ENCODE measurements around the gene ACSL6.

DNA sequence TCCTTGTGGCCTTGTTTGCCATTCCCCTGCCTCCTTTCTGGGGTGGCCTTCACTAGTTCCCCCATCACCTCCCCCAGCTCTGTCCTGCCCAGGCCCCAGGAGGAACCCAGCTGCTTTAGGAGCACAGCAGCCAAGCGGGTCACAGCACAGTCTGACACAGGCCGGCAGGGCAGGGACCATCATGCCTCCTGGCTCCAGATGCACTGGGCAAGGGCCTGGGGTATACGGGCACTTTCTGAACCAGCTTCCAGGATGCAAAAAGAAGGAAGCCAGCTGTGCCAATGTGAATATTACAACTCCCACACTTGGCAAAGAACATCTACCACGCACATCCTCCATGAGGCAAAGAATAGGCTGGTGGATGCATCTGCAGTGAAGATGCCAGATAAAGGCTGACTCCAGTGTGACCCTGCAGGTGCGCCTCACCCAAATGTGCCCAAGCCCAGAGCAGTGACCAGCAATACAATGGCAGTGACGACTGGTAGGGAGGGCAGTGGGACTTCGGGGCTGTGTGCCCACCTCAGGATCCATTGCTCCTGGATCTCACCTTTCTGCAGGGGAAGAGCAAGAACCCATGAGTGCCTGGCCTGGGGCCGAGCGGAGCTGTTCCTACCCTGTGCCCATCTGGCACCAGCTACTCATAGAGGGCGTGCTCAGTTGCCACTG, 42.7 kb upstream of the ACSL6 start:
- TF ChIP-seq, protein P1, sequence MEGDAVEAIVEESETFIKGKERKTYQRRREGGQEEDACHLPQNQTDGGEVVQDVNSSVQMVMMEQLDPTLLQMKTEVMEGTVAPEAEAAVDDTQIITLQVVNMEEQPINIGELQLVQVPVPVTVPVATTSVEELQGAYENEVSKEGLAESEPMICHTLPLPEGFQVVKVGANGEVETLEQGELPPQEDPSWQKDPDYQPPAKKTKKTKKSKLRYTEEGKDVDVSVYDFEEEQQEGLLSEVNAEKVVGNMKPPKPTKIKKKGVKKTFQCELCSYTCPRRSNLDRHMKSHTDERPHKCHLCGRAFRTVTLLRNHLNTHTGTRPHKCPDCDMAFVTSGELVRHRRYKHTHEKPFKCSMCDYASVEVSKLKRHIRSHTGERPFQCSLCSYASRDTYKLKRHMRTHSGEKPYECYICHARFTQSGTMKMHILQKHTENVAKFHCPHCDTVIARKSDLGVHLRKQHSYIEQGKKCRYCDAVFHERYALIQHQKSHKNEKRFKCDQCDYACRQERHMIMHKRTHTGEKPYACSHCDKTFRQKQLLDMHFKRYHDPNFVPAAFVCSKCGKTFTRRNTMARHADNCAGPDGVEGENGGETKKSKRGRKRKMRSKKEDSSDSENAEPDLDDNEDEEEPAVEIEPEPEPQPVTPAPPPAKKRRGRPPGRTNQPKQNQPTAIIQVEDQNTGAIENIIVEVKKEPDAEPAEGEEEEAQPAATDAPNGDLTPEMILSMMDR (IDR thresholded peaks at IDR 0.05), result no peak
- no peak for TF ChIP-seq FOXJ3 (CRISPR knock-in tag; IDR thresholded peaks at IDR 0.05; ENCODE audit: borderline replicate concordance)
- no peak for TF ChIP-seq TEAD4 (CRISPR knock-in tag; IDR thresholded peaks at IDR 0.05)
- no peak for TF ChIP-seq SMAD4 (CRISPR knock-in tag; IDR thresholded peaks at IDR 0.05)
- TF ChIP-seq, protein P2, sequence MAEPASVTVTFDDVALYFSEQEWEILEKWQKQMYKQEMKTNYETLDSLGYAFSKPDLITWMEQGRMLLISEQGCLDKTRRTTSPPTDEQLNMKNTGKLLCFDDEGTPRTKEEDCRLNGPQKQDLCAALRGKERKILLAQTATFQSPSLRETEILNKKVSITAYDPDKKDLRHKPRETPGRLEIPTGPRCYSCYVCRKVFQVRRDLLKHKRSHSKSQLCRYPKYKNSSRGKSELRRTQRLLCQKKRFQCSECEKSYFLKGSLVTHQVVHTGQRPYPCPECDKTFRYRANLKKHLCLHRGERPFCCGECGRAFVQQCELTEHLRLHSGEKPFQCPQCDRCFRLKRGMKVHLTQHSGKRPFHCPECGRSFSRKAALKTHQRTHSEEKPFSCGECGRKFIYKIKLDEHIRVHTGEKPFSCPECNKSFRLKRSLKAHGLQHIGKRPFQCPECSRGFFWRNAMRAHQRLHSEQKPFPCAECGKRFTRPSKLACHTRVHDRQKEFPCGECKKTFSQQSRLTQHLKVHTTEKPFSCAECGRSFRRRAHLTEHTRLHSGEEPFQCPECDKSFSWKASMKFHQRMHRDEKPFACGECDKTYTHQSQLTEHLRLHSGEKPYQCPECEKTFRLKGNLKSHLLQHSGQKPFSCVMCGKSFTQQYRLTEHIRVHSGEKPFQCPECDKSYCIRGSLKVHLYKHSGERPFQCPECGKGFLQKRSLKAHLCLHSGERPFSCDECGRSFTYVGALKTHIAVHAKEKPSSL (CRISPR knock-in tag; conservative IDR thresholded peaks at IDR 0.05), result no peak
- TF ChIP-seq, protein P3, sequence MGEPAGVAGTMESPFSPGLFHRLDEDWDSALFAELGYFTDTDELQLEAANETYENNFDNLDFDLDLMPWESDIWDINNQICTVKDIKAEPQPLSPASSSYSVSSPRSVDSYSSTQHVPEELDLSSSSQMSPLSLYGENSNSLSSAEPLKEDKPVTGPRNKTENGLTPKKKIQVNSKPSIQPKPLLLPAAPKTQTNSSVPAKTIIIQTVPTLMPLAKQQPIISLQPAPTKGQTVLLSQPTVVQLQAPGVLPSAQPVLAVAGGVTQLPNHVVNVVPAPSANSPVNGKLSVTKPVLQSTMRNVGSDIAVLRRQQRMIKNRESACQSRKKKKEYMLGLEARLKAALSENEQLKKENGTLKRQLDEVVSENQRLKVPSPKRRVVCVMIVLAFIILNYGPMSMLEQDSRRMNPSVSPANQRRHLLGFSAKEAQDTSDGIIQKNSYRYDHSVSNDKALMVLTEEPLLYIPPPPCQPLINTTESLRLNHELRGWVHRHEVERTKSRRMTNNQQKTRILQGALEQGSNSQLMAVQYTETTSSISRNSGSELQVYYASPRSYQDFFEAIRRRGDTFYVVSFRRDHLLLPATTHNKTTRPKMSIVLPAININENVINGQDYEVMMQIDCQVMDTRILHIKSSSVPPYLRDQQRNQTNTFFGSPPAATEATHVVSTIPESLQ (CRISPR knock-in tag; IDR thresholded peaks at IDR 0.05), result no peak
- TF ChIP-seq, protein P4, sequence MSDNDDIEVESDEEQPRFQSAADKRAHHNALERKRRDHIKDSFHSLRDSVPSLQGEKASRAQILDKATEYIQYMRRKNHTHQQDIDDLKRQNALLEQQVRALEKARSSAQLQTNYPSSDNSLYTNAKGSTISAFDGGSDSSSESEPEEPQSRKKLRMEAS (CRISPR knock-in tag; IDR thresholded peaks at IDR 0.05), result no peak
- no peak for TF ChIP-seq MXD4 (CRISPR knock-in tag; IDR thresholded peaks at IDR 0.05; ENCODE audit: borderline replicate concordance)
- TF ChIP-seq, protein P5, sequence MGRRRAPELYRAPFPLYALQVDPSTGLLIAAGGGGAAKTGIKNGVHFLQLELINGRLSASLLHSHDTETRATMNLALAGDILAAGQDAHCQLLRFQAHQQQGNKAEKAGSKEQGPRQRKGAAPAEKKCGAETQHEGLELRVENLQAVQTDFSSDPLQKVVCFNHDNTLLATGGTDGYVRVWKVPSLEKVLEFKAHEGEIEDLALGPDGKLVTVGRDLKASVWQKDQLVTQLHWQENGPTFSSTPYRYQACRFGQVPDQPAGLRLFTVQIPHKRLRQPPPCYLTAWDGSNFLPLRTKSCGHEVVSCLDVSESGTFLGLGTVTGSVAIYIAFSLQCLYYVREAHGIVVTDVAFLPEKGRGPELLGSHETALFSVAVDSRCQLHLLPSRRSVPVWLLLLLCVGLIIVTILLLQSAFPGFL (CRISPR knock-in tag; IDR thresholded peaks at IDR 0.05; ENCODE audit: borderline replicate concordance), result no peak
- TF ChIP-seq JUN (CRISPR knock-in tag; IDR thresholded peaks at IDR 0.05), result no peak
- no peak for TF ChIP-seq ZNF671 (CRISPR knock-in tag; IDR thresholded peaks at IDR 0.05)
- TF ChIP-seq, protein P6, sequence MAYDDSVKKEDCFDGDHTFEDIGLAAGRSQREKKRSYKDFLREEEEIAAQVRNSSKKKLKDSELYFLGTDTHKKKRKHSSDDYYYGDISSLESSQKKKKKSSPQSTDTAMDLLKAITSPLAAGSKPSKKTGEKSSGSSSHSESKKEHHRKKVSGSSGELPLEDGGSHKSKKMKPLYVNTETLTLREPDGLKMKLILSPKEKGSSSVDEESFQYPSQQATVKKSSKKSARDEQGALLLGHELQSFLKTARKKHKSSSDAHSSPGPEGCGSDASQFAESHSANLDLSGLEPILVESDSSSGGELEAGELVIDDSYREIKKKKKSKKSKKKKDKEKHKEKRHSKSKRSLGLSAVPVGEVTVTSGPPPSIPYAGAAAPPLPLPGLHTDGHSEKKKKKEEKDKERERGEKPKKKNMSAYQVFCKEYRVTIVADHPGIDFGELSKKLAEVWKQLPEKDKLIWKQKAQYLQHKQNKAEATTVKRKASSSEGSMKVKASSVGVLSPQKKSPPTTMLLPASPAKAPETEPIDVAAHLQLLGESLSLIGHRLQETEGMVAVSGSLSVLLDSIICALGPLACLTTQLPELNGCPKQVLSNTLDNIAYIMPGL (CRISPR knock-in tag; IDR thresholded peaks at IDR 0.05), result no peak
